Uterus (tissue), 4 donors: Measurements from ENCODE around the gene FCF1. TPM values are rescaled to one million over a fixed set of nuclear protein-coding genes. Genes with fewer than 3 reads are reported as not detected.

Experiments
- DNase-seq, 2 donors: peaks; one replicate each; pipeline ENCODE4 v3.0.0-alpha.2; 2019 to 2020
- H3K27ac ChIP-seq, 2 donors: fragments of 200-600 bp; sonication (generic); 1 replicate in 1 of 2; 2 replicates in 1 of 2; pipeline ENCODE4 v1.5.1; 2016 to 2018
- H3K27me3 ChIP-seq, 2 donors: fragments of 200-600 bp; sonication (generic); one replicate each; pipeline ENCODE4 v1.5.1; 2018 to 2019; ENCODE audit warnings: control low read depth in 1 of 2
- H3K36me3 ChIP-seq, 2 donors: fragments of 200-600 bp; sonication (generic); one replicate each; pipeline ENCODE4 v1.5.1; 2019; ENCODE audit warnings: control low read depth in 1 of 2
- H3K4me1 ChIP-seq, 2 donors: fragments of 200-600 bp; sonication (generic); one replicate each; pipeline ENCODE4 v1.5.1; 2018 to 2019; ENCODE audit warnings: control low read depth in 1 of 2
- H3K4me3 ChIP-seq, 2 donors: fragments of 200-600 bp; sonication (generic); 1 replicate in 1 of 2; 2 replicates in 1 of 2; pipeline ENCODE4 v1.5.1; 2018 to 2019; ENCODE audit warnings: mild to moderate bottlenecking in 1 of 2
- H3K9me3 ChIP-seq, 2 donors: fragments of 200-600 bp; sonication (generic); one replicate each; pipeline ENCODE4 v1.5.1; 2019; ENCODE audit warnings: control low read depth in 1 of 2
- POLR2A ChIP-seq, 2 donors: fragments of 450-650 bp; IDR thresholded peaks; one replicate each; pipeline ENCODE4 v1.6.1; 2016; ENCODE audit warnings: antibody characterized with exemption in 2 of 2, mild to moderate bottlenecking in 1 of 2, moderate library complexity in 1 of 2
- intact Hi-C: fragments of 100-400 bp; cut with DNase I; formaldehyde crosslinking; loops from one replicate; pipeline ENCODE4 v1.15.1; 2023; ENCODE audit warnings: low total_unique reads
- total RNA-seq, 4 donors: library from RNA; depleted of rRNA in 3 of 4; stranded (reverse); fragments of >200 nt in 3 of 4; gene quantifications; one replicate each; pipeline versions ENCODE4 v1.1.0 to v1.2.4, GENCODE V29; 2014 to 2023
- TF ChIP-seq, protein P1 (sequence below), 4 experiments: fragments of 200-600 bp in 2 of 4; fragments of 450-650 bp in 2 of 4; sonication (generic) in 2 of 4; IDR thresholded peaks; one replicate each; pipeline ENCODE4 v1.5.1; 2016 to 2019; ENCODE audit warnings: antibody characterized with exemption in 4 of 4, mild to moderate bottlenecking in 2 of 4, moderate library complexity in 1 of 4
- donor health status: DM: yes; HTN: yes; CAD: no.

Gene FCF1
- total RNA-seq, 4 donors from 2014 or later: 6.4 to 116 (median 46.6) TPM

- Histone ChIP-seq H3K27ac (no peak overlapping the region), H3K27me3 (no peaks in the 10 kb centered on the region), H3K36me3 (no peaks in the 10 kb centered on the region), H3K4me1 (no peaks in the 10 kb centered on the region), H3K9me3 (no peaks in the 10 kb centered on the region), H3K4me3 (no peak overlapping the region)
- no peak for DNase-seq
- TF ChIP-seq, protein P1, sequence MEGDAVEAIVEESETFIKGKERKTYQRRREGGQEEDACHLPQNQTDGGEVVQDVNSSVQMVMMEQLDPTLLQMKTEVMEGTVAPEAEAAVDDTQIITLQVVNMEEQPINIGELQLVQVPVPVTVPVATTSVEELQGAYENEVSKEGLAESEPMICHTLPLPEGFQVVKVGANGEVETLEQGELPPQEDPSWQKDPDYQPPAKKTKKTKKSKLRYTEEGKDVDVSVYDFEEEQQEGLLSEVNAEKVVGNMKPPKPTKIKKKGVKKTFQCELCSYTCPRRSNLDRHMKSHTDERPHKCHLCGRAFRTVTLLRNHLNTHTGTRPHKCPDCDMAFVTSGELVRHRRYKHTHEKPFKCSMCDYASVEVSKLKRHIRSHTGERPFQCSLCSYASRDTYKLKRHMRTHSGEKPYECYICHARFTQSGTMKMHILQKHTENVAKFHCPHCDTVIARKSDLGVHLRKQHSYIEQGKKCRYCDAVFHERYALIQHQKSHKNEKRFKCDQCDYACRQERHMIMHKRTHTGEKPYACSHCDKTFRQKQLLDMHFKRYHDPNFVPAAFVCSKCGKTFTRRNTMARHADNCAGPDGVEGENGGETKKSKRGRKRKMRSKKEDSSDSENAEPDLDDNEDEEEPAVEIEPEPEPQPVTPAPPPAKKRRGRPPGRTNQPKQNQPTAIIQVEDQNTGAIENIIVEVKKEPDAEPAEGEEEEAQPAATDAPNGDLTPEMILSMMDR (IDR thresholded peaks at IDR 0.05): no peak
- no peak for TF ChIP-seq POLR2A (IDR thresholded peaks at IDR 0.05)
- intact Hi-C loops: no loop called here
Measured at GRCh38 chr14:74682169-74682952, 30.6 kb upstream of the FCF1 start.

GRCh38 chr14:74683406-74683805 lies 29.5 kb upstream of the FCF1 start:
- H3K4me1 ChIP-seq: no peaks in the 10 kb centered on the region
- H3K36me3 ChIP-seq: no peaks in the 10 kb centered on the region
- TF ChIP-seq, protein P1 (IDR thresholded peaks at IDR 0.05): no peak
- TF ChIP-seq POLR2A (IDR thresholded peaks at IDR 0.05): no peak
- no peaks in the 10 kb centered on the region for H3K27me3 ChIP-seq
- no peak overlapping the region for H3K27ac ChIP-seq
- DNase-seq: no peak
- intact Hi-C loops: no loop called here
- H3K9me3 ChIP-seq: no peaks in the 10 kb centered on the region
- H3K4me3 ChIP-seq: no peak overlapping the region

DNA sequence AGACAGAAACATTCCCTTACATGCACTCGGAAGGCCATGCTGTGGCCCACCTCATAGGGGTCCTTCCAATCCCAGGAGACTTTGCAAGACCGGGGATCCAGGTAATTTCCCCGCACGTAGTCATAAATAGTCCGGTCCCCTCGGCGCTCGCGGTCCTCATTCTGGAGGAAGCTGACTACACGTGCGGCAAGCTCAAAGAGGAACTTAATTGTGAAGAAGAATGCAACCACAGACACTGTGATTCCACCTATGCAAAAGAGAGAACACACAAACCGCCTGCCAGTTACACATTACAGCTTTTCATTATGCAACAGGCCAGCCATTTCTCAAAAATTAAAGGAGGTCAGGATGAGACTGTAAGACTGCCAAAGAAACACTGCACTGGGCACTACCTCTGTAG lies 28.5 kb upstream of the FCF1 start:
- no peaks in the 10 kb centered on the region for H3K27me3 ChIP-seq
- H3K27ac ChIP-seq: no peak overlapping the region
- DNase-seq: no peak
- no peaks in the 10 kb centered on the region for H3K9me3 ChIP-seq
- H3K4me3 ChIP-seq: no peak overlapping the region
- H3K4me1 ChIP-seq: no peaks in the 10 kb centered on the region
- TF ChIP-seq, protein P1 (IDR thresholded peaks at IDR 0.05): no peak
- no peak for TF ChIP-seq POLR2A (IDR thresholded peaks at IDR 0.05)
- intact Hi-C loops: no loop called here
- H3K36me3 ChIP-seq: no peaks in the 10 kb centered on the region

DNA sequence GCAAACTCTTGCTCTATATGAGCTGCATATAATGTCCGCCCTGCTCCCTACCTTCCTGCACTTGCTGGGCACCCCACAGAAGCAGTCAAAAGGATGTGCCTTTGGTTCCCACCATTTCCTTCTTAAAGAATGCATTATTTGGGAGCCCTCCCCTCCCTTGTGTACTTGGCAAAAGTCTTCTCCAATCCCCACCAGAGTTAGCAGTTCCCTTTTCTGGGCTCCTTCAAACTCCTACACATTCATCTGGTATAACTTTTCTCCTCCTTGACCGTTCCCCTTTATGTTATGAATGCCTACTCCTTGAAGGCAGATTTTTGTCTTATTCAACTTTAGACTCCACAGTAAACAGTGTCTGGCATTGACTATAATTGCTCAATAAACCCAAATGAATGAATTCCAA lies 27.9 kb upstream of the FCF1 start:
- intact Hi-C loops: no loop called here
- no peak for DNase-seq
- H3K4me3 ChIP-seq: no peak overlapping the region
- H3K9me3 ChIP-seq: no peaks in the 10 kb centered on the region
- no peaks in the 10 kb centered on the region for H3K36me3 ChIP-seq
- no peaks in the 10 kb centered on the region for H3K4me1 ChIP-seq
- no peaks in the 10 kb centered on the region for H3K27me3 ChIP-seq
- TF ChIP-seq, protein P1 (IDR thresholded peaks at IDR 0.05): no peak
- TF ChIP-seq POLR2A (IDR thresholded peaks at IDR 0.05): no peak
- H3K27ac ChIP-seq: no peak overlapping the region

- no peak for DNase-seq
- H3K9me3 ChIP-seq: no peaks in the 10 kb centered on the region
- no peaks in the 10 kb centered on the region for H3K27me3 ChIP-seq
- H3K4me3 ChIP-seq: no peak overlapping the region
- TF ChIP-seq, protein P1 (IDR thresholded peaks at IDR 0.05): no peak
- no peak for TF ChIP-seq POLR2A (IDR thresholded peaks at IDR 0.05)
- no peak overlapping the region for H3K27ac ChIP-seq
- intact Hi-C loops: no loop called here
- H3K36me3 ChIP-seq: no peaks in the 10 kb centered on the region
- H3K4me1 ChIP-seq: no peaks in the 10 kb centered on the region
Measured at GRCh38 chr14:74685921-74686678, 26.8 kb upstream of the FCF1 start.
